HG02571 (cell line): ENCODE measurements around the gene CEP152.

Source experiments
- ATAC-seq: cut with Tn5 transposase; IDR thresholded peaks from one replicate; pipeline ENCODE4 v1.9.1; 2021; ENCODE audit warnings: mild to moderate bottlenecking, moderate library complexity; ENCODE audit not compliant: unreplicated experiment

The CEP152 gene

DNA sequence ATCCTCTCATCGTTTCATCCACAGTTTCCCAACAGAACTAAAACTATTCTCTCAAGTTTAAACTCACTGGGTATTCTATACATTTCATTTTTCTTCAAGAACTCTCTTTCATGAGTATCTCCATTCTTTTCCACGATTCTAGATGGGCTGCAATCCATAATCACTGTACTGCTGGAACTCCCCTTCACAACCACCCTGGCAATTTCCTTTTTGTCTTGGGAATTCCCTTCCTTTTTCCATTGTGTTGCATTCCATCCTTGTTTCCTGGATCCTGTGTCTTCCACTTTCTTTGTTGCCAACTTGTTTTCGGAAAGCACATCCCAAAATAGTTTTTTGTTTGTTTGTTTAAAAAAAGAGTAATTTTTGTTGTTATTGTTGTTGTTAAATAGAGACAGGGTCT lies 98.3 kb downstream of the CEP152 start:
- no peak for ATAC-seq

DNA sequence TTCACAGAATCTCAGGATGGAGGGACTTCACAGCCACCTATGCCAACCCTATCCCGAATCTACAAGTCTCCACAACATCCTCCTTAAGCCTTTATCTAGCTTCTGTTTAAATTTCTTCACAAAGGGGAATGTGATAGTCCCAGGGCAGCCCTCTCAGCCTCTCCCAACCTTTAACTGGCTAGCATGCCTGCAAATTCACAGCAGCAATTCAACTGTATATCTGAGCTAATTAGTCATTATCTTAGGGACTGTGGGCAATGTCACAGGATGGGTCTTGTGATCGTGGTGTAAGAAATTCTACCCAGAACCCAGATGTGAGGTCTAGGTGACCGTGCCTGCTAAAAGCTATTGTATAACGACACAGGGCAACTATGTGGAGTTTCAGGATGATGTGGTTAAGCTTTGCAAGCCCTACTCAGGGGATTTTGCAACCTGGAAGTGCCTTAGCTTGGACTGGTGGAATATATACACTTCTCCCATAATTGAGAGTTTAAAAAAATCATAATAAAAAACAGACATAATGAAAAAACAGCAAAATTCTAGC lies 99.8 kb downstream of the CEP152 start:
- ATAC-seq, result no peak

DNA sequence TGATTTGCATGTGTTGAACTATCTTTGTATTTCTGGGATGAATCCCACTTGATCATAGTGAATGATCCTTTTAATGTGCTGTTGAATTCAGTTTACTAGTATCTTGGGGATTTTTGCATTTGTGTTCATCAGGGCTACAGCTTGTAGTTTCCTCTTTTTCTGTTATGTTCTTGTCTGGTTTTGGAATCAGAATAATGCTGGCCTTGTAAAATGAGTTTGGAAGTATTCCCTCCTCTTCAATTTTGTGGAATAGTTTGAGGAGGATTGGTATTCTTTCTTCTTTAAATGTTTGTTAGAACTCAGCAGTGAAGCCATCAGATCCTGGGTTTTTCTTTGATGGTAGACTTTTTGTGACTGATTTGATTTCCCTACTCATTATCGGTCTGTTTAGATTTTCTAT lies 102.2 kb downstream of the CEP152 start:
- no peak for ATAC-seq

DNA sequence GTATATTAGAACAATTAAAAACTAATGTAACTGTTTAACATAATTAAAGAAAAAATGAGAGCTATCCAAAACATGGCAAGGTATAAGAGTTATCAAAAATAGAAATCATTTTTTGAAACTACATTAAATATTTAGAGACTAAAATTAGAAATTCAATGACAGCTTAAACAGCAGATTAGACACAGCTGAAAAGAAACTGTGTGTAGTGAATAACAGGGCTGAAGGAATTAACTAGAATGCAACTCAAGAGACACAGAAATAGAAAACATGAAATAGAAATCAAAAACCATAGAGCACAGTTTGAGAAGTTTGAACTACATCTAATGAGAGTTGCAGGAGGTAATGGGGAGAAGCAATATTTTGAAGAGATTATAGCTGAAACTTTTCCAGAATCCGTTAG lies 105.5 kb downstream of the CEP152 start:
- no peak for ATAC-seq

GRCh38 chr15:48703544-48703943 lies 107.3 kb downstream of the CEP152 start:
- ATAC-seq, result no peak

- ATAC-seq, result no peak
These were observed 108.2 kb downstream of the CEP152 start for GRCh38 chr15:48702569-48703236.

DNA sequence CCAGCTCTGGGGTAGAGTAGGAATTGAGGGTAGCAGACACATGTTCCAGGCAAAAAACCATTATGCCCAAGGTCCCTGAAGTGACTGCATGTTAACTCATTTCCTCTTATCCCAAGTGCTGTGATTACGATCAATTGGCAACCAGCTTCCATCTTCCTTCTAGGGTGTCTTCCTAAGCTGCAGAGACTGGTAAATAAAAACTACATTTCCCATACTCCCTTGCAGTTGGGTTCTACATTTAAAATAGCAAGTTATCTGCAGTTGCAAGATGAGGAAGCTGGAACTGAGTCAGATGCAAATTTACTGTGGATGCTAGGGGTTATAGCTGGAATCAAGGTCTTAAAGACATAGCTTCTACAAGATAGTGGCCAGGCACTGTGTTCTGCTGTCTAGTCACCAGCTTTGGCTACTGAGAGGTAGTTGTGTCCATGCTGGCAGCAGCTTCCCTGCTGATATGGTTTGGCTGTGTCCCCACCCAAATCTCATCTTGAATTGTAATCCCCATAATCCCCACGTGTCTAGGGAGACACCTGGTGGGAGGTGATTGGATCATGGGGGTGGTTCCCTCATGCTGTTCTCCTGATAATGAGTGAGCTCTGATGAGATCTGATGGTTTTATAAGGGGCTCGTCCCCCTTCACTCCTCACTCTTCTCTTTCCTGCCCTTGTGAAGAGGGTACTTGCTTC lies 114.1 kb downstream of the CEP152 start:
- ATAC-seq, result no peak

GRCh38 chr15:48695827-48696573 lies 114.9 kb downstream of the CEP152 start:
- no peak for ATAC-seq

- no peak for ATAC-seq
These were observed 115.6 kb downstream of the CEP152 start for GRCh38 chr15:48695088-48695826.

GRCh38 chr15:48693484-48693883 lies 117.4 kb downstream of the CEP152 start:
- no peak for ATAC-seq

GRCh38 chr15:48688493-48688892 lies 122.4 kb downstream of the CEP152 start:
- no peak for ATAC-seq
